ENCODE results near the gene ALDH1A3. TPM values are rescaled to one million over a fixed set of nuclear protein-coding genes. Genes with fewer than 3 reads are reported as not detected.

ALDH1A3 gene
- total RNA-seq, 1 experiment from 2014 or later, result 5,398 TPM

DNA sequence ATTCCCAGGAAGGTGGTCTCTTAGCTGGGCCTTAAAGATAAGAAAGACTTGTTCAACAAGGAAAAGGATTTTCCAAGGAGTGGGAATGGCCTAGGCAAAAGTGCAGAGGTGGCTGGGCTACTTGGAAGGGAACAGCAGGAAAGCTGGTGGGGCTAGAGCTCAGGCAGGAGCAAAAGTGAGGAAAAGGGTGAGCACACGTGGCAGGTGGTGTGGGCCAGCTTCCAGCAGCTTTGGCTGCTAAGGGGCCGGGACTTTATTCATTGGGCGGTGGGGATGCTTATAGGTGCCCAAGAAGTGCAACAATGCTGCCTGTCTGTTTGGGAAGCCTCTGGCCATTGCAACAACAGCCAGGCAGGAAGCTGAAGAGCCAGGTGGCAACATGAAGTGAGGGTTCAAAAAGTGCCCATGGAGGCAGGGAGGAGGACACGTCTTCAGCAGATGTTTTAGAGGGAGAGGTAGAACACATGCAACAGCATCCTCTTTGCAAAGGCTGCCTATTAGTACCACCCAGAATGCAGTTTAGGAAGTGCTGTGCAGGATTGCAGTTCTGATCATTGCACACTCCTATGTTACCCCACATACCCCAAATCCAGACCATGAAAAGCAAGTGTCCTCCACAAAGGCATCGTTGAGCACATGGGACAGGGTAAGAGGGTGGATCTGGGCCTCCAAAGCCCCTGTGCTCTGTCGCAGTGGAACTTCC lies 13.8 kb downstream of the ALDH1A3 start:
- intact Hi-C loops (cut with micrococcal nuclease), result no loop called here
- ChIA-PET POLR2A (ENCODE audit: unreplicated experiment) (interaction anchor here (0.6 kb wide), 1 partner anchor 10 kb away, joined by 8 read pairs; no protein-coding TSS in a partner anchor), CTCF (no interaction called here)
- no peak overlapping the region for H3K9ac ChIP-seq (ENCODE audit: low read length)
- H3K4me2 ChIP-seq (ENCODE audit: low read length), result no peak overlapping the region
- peaks cover 97% of the 10 kb centered on the region for H3K36me3 ChIP-seq (ENCODE audit: low read depth, low read length)
- H3K27ac ChIP-seq (ENCODE audit: low read length), result 0 out of 2 replicates have a peak overlapping the region, but pooled peaks have one; percentile 1
- no peak overlapping the region for H2AFZ ChIP-seq (ENCODE audit: low read length)
- TF ChIP-seq, protein P1, sequence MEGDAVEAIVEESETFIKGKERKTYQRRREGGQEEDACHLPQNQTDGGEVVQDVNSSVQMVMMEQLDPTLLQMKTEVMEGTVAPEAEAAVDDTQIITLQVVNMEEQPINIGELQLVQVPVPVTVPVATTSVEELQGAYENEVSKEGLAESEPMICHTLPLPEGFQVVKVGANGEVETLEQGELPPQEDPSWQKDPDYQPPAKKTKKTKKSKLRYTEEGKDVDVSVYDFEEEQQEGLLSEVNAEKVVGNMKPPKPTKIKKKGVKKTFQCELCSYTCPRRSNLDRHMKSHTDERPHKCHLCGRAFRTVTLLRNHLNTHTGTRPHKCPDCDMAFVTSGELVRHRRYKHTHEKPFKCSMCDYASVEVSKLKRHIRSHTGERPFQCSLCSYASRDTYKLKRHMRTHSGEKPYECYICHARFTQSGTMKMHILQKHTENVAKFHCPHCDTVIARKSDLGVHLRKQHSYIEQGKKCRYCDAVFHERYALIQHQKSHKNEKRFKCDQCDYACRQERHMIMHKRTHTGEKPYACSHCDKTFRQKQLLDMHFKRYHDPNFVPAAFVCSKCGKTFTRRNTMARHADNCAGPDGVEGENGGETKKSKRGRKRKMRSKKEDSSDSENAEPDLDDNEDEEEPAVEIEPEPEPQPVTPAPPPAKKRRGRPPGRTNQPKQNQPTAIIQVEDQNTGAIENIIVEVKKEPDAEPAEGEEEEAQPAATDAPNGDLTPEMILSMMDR (conservative IDR thresholded peaks at IDR 0.05; ENCODE audit: low read depth, low read length), result no peak
- TF ChIP-seq EZH2 (IDR thresholded peaks at IDR 0.05; ENCODE audit: low read length, unreplicated experiment), result no peak
- no peak for TF ChIP-seq EZH2phosphoT487 (IDR thresholded peaks at IDR 0.05; ENCODE audit: borderline replicate concordance, low read length)
- H3K4me1 ChIP-seq (ENCODE audit: insufficient read depth, low read length), result peaks cover 19% of the 10 kb centered on the region
- H3F3A ChIP-seq (ENCODE audit: low read length, unreplicated experiment), result peaks cover 93% of the 10 kb centered on the region
- DNase-seq (peak; percentile 23), ATAC-seq (no peak)
- H3K4me3 ChIP-seq (ENCODE audit: low read length), result no peak overlapping the region
- no peaks in the 10 kb centered on the region for H3K27me3 ChIP-seq (ENCODE audit: low read length)
- peaks cover 48% of the 10 kb centered on the region for H3K79me2 ChIP-seq (ENCODE audit: low read length)
- H3K9me2 ChIP-seq (replicated peaks; ENCODE audit: low read length), result no peaks in the 10 kb centered on the region
- BruUV-seq (replicated peaks), result no TSS peak
- peaks cover 70% of the 10 kb centered on the region for H4K20me1 ChIP-seq (ENCODE audit: low read length)
- no peaks in the 10 kb centered on the region for H3K9me3 ChIP-seq (ENCODE audit: low read length)

DNA sequence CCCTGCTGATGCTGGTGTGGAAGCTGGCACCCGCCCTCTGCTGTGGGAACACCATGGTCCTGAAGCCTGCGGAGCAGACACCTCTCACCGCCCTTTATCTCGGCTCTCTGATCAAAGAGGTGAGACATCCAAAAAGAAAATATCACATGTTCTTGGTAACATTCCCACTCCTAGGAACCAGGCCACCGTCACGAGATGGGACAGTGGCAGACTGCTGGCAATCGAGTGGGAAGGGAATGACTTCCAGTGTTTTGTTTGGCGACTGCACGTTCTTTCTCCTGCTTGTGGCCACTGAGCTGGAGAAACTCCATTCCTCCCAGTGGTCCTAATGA lies 14.3 kb downstream of the ALDH1A3 start:
- ChIA-PET CTCF (no interaction called here), POLR2A (ENCODE audit: unreplicated experiment) (interaction anchor here (0.6 kb wide), 1 partner anchor 11 kb away, joined by 8 read pairs; no protein-coding TSS in a partner anchor)
- intact Hi-C loops (cut with micrococcal nuclease), result no loop called here
- Histone ChIP-seq H3K4me3 (ENCODE audit: low read length) (no peak overlapping the region), H3K9me3 (ENCODE audit: low read length) (no peaks in the 10 kb centered on the region), H3K79me2 (ENCODE audit: low read length) (peaks cover 43% of the 10 kb centered on the region), H3K4me1 (ENCODE audit: insufficient read depth, low read length) (peaks cover 14% of the 10 kb centered on the region), H3K9ac (ENCODE audit: low read length) (no peak overlapping the region), H3K27me3 (ENCODE audit: low read length) (no peaks in the 10 kb centered on the region), H3K4me2 (ENCODE audit: low read length) (no peak overlapping the region), H4K20me1 (ENCODE audit: low read length) (peaks cover 65% of the 10 kb centered on the region), H3F3A (ENCODE audit: low read length, unreplicated experiment) (peaks cover 93% of the 10 kb centered on the region), H3K36me3 (ENCODE audit: low read depth, low read length) (peaks cover 97% of the 10 kb centered on the region), H2AFZ (ENCODE audit: low read length) (no peak overlapping the region), H3K9me2 (replicated peaks; ENCODE audit: low read length) (no peaks in the 10 kb centered on the region), H3K27ac (ENCODE audit: low read length) (no peak overlapping the region)
- DNase-seq (peak; percentile 3), ATAC-seq (no peak)
- no TSS peak for BruUV-seq (replicated peaks)
- TF ChIP-seq, protein P1 (conservative IDR thresholded peaks at IDR 0.05; ENCODE audit: low read depth, low read length), result no peak
- no peak for TF ChIP-seq EZH2 (IDR thresholded peaks at IDR 0.05; ENCODE audit: low read length, unreplicated experiment)
- TF ChIP-seq EZH2phosphoT487 (IDR thresholded peaks at IDR 0.05; ENCODE audit: borderline replicate concordance, low read length), result no peak

DNA sequence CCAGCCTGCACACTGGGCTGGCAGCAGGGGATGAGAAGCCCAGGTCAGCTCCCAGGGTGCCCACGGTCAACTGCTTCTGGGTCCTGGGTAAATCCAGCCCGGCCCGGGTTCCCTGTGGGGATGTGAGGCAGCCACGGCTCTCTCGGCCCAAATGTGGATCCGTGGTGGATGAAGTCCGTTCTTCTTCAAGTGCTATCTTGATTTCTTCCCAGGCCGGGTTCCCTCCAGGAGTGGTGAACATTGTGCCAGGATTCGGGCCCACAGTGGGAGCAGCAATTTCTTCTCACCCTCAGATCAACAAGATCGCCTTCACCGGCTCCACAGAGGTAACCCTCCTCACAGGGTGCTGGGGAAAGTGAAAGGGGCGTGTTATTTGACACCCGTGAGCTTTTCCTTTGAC lies 16.1 kb downstream of the ALDH1A3 start:
- H3K9ac ChIP-seq (ENCODE audit: low read length), result no peak overlapping the region
- H3K27me3 ChIP-seq (ENCODE audit: low read length), result no peaks in the 10 kb centered on the region
- no peak overlapping the region for H3K4me2 ChIP-seq (ENCODE audit: low read length)
- H3K79me2 ChIP-seq (ENCODE audit: low read length), result peaks cover 25% of the 10 kb centered on the region
- H4K20me1 ChIP-seq (ENCODE audit: low read length), result peaks cover 58% of the 10 kb centered on the region
- no peak overlapping the region for H3K27ac ChIP-seq (ENCODE audit: low read length)
- intact Hi-C loops (cut with micrococcal nuclease), result no loop called here
- H3F3A ChIP-seq (ENCODE audit: low read length, unreplicated experiment), result peaks cover 94% of the 10 kb centered on the region
- TF ChIP-seq, protein P1 (conservative IDR thresholded peaks at IDR 0.05; ENCODE audit: low read depth, low read length), result no peak
- no peak for TF ChIP-seq EZH2 (IDR thresholded peaks at IDR 0.05; ENCODE audit: low read length, unreplicated experiment)
- TF ChIP-seq EZH2phosphoT487 (IDR thresholded peaks at IDR 0.05; ENCODE audit: borderline replicate concordance, low read length), result no peak
- ChIA-PET POLR2A (ENCODE audit: unreplicated experiment) (no interaction called here), CTCF (no interaction called here)
- H3K4me1 ChIP-seq (ENCODE audit: insufficient read depth, low read length), result no peaks in the 10 kb centered on the region
- ATAC-seq (no peak), DNase-seq (no peak)
- peaks cover 97% of the 10 kb centered on the region for H3K36me3 ChIP-seq (ENCODE audit: low read depth, low read length)
- no peak overlapping the region for H3K4me3 ChIP-seq (ENCODE audit: low read length)
- BruUV-seq (replicated peaks), result no TSS peak
- no peaks in the 10 kb centered on the region for H3K9me2 ChIP-seq (replicated peaks; ENCODE audit: low read length)
- H3K9me3 ChIP-seq (ENCODE audit: low read length), result no peaks in the 10 kb centered on the region
- no peak overlapping the region for H2AFZ ChIP-seq (ENCODE audit: low read length)

Measured in PC-3 (cell line).